RWPE1 (cell line): ENCODE measurements around the gene KRT75.
"Not testable (repeated sequence)": the region's sequence is repeated elsewhere in the genome, so short reads cannot be mapped to it uniquely, and the experiment has no call there.

Experiments
- CTCF ChIA-PET: fragments of 350-600 bp; sonication (Branson Sonifier 250); formaldehyde crosslinking; extraction: SDS; loops from one replicate; lab custom pipeline; 2021; lab: Yijun Ruan, JAX
- POLR2A ChIA-PET: fragments of 400-600 bp; formaldehyde crosslinking; extraction: SDS; loops from one replicate; lab custom pipeline; 2020; ENCODE audit warnings: antibody characterized with exemption; ENCODE audit not compliant: low non-redundant PET; lab: Yijun Ruan, JAX
- DNase-seq: peaks from one replicate; pipeline ENCODE4 v3.0.0; 2012; ENCODE audit warnings: low spot score
- H3K27ac ChIP-seq: fragments of 450-650 bp; 2 replicates; pipeline ENCODE4 v1.5.1; 2017
- TF ChIP-seq, protein P1 (sequence below): fragments of 450-650 bp; conservative IDR thresholded peaks from 2 replicates; pipeline ENCODE4 v1.5.1; 2017; ENCODE audit warnings: low read depth, mild to moderate bottlenecking

The KRT75 gene

GRCh38 chr12:52448228-52448627, 14.1 kb upstream of the KRT75 start:
- H3K27ac ChIP-seq, result no peak overlapping the region
- ChIA-PET POLR2A (no interaction called here), CTCF (no interaction called here)
- TF ChIP-seq, protein P1, sequence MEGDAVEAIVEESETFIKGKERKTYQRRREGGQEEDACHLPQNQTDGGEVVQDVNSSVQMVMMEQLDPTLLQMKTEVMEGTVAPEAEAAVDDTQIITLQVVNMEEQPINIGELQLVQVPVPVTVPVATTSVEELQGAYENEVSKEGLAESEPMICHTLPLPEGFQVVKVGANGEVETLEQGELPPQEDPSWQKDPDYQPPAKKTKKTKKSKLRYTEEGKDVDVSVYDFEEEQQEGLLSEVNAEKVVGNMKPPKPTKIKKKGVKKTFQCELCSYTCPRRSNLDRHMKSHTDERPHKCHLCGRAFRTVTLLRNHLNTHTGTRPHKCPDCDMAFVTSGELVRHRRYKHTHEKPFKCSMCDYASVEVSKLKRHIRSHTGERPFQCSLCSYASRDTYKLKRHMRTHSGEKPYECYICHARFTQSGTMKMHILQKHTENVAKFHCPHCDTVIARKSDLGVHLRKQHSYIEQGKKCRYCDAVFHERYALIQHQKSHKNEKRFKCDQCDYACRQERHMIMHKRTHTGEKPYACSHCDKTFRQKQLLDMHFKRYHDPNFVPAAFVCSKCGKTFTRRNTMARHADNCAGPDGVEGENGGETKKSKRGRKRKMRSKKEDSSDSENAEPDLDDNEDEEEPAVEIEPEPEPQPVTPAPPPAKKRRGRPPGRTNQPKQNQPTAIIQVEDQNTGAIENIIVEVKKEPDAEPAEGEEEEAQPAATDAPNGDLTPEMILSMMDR, result no peak
- no peak for DNase-seq

GRCh38 chr12:52447196-52447595, 13.0 kb upstream of the KRT75 start:
- CTCF ChIA-PET, result interaction anchor here (0.7 kb wide), 1 partner anchor 40 kb away, joined by 3 read pairs; no protein-coding TSS in a partner anchor
- H3K27ac ChIP-seq, POLR2A ChIA-PET, DNase-seq: not testable (repeated sequence)

GRCh38 chr12:52446367-52447045, 12.3 kb upstream of the KRT75 start:
- DNase-seq, result no peak
- TF ChIP-seq, protein P1, result no peak
- no peak overlapping the region for H3K27ac ChIP-seq
- ChIA-PET POLR2A (no interaction called here), CTCF (interaction anchor here (0.5 kb wide), 1 partner anchor 89 kb away, joined by 3 read pairs; no protein-coding TSS in a partner anchor)

GRCh38 chr12:52445876-52446275, 11.7 kb upstream of the KRT75 start:
- DNase-seq, result no peak
- H3K27ac ChIP-seq, result no peak overlapping the region
- TF ChIP-seq, protein P1, result no peak
- CTCF ChIA-PET, result interaction anchor here (0.6 kb wide), 1 partner anchor 76 kb away, joined by 3 read pairs; no protein-coding TSS in a partner anchor
- POLR2A ChIA-PET, result no interaction called here

GRCh38 chr12:52444647-52445595, 10.8 kb upstream of the KRT75 start:
- TF ChIP-seq, protein P1, result no peak
- CTCF ChIA-PET, result interaction anchor here (0.6 kb wide), 1 partner anchor 75 kb away, joined by 3 read pairs; no protein-coding TSS in a partner anchor
- POLR2A ChIA-PET, result no interaction called here
- DNase-seq, result no peak
- H3K27ac ChIP-seq, result no peak overlapping the region

DNA sequence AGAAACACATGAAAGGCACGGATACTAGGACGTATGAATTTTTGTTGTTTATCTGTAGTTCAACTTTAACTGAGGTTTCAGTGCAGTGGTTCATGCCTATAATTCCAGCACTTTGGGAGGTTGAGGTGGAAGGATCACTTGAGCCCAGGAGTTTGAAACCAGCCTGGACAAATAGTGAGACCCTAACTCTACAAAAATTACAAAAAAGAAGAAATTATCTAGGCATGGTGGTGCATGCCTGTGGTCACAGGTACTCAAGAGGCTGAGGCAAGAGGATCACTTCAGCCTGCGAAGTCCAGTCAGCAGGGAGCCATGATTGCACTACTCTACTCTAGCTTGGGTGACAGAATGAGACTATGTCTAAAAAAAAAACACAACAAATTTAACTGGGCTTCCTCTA, 9.8 kb upstream of the KRT75 start:
- ChIA-PET CTCF (no interaction called here), POLR2A (no interaction called here)
- no peak for DNase-seq
- TF ChIP-seq, protein P1, result no peak
- no peak overlapping the region for H3K27ac ChIP-seq
